GM21526 (cell line): ENCODE measurements around the gene PSMC3IP.
A peak's percentile ranks its signal among the peaks of the same experiment; 100 is the strongest.
"Not testable (repeated sequence)": the region's sequence is repeated elsewhere in the genome, so short reads cannot be mapped to it uniquely, and the experiment has no call there.

Experiments used
- ATAC-seq: cut with Tn5 transposase; IDR thresholded peaks from one replicate; pipeline ENCODE4 v1.9.1; 2021; ENCODE audit warnings: moderate library complexity; ENCODE audit not compliant: unreplicated experiment, low FRiP score

Gene PSMC3IP, protein sequence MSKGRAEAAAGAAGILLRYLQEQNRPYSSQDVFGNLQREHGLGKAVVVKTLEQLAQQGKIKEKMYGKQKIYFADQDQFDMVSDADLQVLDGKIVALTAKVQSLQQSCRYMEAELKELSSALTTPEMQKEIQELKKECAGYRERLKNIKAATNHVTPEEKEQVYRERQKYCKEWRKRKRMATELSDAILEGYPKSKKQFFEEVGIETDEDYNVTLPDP

GRCh38 chr17:42577532-42578281 lies at the start of gene PSMC3IP:
TSS of gene PSMC3IP (minus strand) at chr17:42577729. CDS start at chr17:42577686, 43 bp downstream.
- ATAC-seq = peak; percentile 57

GRCh38 chr17:42623732-42624596 lies 46.4 kb upstream of the PSMC3IP start:
- ATAC-seq = no peak

DNA sequence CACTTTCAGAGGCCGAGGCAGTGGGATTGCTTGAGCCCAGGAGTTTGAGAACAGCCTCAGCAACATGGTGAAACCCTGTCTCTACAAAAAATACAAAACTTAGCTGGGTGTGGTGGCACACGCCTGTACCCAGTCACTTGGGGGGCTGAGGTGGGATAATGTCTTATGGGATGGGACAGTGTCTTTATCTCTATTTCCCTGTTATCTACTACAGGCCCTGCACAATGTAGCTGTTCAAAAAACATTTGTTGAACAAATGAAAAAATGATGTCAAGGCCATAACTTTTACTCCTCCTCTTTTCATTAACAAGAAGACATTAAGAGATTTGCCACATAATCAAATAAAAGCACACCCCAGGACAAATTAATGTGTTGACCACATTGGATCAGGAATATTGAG lies 45.7 kb upstream of the PSMC3IP start:
- no peak for ATAC-seq

GRCh38 chr17:42621987-42622386 lies 44.5 kb upstream of the PSMC3IP start:
- ATAC-seq = not testable (repeated sequence)

- peak; percentile 55 for ATAC-seq
Observed at GRCh38 chr17:42618442-42619150, 41.1 kb upstream of the PSMC3IP start.

DNA sequence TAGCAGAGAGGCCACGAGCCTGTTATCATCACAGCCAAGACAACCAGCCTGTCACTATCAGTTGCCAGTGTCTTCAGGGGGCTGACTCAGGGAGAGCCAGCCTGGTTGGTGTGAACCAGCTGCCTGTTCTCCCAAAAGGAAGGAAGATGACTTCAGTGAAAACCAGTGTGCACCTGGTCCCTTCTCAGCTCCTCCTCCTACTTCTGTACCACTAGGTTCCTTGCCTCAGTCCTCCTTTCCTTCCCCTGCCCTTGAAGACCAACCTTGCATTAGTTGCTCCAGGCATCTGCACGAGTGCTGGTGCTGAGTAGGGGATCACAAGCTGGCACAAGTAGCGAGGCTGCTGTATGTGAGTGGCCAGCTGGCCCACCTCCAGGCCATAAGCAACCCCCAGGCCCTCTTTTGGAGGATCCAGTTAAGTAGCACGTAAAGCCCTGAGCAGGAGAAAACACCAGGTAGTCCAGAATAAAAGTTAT lies 40.5 kb upstream of the PSMC3IP start:
- ATAC-seq = peak; percentile 12

DNA sequence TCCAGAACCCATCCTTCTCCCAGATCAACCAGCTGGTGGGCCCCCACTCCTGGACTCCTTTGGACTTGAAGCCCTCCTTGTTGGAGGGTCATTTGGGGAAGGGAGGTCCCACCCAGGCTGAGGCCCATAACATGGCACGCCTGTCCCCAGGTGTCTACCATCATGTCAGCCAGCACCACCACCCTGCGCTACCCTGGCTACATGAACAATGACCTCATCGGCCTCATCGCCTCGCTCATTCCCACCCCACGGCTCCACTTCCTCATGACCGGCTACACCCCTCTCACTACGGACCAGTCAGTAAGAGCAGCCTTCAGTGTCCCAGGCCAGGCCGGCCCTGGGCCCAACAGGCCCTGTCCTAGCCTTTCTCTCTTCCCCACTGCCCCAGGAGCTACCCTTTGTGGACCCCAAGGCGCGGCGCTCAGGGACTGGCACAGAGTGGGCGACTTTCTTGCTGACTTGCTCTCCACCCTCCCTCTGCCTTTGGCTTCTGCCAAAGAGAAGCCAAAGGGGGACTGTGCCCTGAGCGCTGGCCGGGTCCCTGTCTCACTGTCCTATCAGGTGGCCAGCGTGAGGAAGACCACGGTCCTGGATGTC lies 36.3 kb upstream of the PSMC3IP start:
- ATAC-seq = no peak

DNA sequence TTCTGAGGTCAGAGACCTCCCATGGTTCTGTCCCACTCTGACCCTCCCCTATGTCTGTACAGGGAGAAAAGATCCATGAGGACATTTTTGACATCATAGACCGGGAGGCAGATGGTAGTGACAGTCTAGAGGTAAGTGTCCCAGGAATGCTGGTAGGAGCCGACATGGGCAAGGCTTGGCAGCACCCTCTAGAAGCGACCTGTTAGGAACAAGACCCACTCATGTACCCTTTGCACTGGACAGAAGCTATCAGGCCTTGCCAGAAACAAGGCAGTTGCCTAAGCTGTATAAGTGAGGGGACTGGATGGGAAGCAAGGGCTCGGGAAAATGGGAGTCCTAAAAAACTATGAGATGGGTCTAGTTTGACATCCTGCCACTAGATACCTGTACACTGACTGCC lies 34.5 kb upstream of the PSMC3IP start:
- ATAC-seq = no peak

DNA sequence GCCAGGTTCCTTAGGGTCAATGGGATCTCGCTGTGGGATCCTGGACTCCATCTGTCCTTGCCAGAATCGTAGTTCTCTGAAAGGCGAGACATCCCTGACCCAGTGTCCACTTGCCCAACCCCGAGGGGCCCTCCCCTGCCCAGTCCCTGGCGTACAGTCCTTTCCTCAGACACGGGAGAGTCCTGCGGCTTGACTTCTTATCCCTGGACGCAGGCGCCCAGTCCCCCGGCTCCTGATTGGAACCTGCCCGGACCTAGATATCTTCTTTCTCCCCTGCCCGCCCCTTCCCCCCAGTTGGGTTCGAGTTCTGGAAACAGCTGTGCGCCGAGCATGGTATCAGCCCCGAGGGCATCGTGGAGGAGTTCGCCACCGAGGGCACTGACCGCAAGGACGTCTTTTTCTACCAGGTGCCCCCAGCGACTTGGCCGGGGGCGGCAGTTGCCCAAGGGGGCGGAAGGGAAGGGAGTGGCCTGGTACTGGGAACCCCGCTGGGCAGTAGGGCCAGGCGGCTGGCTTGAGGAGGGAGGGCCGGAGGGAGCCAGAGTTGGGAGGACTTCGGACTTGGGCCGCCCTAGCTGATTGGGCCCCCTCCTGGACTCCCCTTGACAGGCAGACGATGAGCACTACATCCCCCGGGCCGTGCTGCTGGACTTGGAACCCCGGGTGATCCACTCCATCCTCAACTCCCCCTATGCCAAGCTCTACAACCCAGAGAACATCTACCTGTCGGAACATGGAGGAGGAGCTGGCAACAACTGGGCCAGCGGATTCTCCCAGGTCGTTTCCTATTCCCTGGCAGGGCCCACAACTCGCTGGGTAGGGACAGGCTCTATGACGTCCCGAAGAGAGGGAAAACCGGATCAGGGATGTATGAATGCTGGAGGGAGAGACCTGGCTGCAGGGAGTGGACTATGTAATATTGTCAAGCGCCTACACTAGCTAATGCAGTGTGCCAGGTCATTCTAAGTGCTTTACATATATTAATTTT lies 32.6 kb upstream of the PSMC3IP start:
- peak; percentile 8 for ATAC-seq

- ATAC-seq = peak; percentile 84
Observed at GRCh38 chr17:42609182-42609813, 31.8 kb upstream of the PSMC3IP start, which contains the start of the genes RETREG3 and TUBG1. TSS of gene RETREG3 (minus strand) at chr17:42609374. CDS start at chr17:42609324, 50 bp downstream. TSS of gene TUBG1 (plus strand) at chr17:42609683. CDS start at chr17:42609738, 55 bp downstream.

- no peak for ATAC-seq
Observed at GRCh38 chr17:42608305-42609181, 31.0 kb upstream of the PSMC3IP start.

- ATAC-seq = no peak
Observed at GRCh38 chr17:42607769-42608168, 30.2 kb upstream of the PSMC3IP start.

GRCh38 chr17:42603318-42603717 lies 25.8 kb upstream of the PSMC3IP start:
- no peak for ATAC-seq

GRCh38 chr17:42598905-42599304 lies 21.4 kb upstream of the PSMC3IP start:
- ATAC-seq = no peak

DNA sequence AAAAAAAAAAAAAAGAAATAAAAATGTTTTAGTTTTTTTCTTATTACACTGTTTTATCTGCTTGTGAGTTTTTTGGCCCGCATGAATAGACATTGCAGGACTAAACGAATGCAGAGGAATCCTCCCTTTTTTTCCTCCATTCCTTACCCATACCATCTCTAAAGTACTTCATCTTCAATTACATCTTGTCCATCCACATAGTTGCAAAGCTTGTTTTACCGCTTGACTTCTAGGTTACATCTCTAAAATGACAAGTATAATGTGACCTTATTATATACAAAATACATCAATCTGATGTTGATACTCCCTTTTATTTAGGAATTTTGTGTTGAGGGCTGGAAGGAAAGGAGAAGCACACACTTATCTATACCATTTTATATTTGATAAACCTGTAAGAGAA lies 18.9 kb upstream of the PSMC3IP start:
- ATAC-seq = no peak

GRCh38 chr17:42591411-42591810 lies 13.9 kb upstream of the PSMC3IP start:
- no peak for ATAC-seq

DNA sequence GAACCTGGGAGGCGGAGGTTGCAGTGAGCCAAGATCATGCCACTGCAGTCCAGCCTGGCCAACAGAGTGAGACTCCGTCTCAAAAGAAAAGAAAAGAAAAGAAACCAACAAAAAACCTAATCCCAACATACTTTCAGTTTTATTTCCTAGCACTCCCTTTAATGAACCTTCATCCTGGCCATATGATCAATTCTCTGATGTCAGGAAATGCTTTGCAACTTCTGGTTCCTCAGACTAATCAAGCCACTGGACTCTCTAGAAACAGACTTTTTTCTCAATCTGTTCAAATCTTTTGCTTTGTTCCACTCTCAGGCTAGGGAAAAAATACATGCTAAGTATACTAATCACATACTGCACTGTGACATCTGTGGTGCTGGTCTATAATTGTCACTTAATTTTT lies 13.4 kb upstream of the PSMC3IP start:
- ATAC-seq = no peak
